ENCODE data around the gene MMP17.

- TF ChIP-seq, protein P1, sequence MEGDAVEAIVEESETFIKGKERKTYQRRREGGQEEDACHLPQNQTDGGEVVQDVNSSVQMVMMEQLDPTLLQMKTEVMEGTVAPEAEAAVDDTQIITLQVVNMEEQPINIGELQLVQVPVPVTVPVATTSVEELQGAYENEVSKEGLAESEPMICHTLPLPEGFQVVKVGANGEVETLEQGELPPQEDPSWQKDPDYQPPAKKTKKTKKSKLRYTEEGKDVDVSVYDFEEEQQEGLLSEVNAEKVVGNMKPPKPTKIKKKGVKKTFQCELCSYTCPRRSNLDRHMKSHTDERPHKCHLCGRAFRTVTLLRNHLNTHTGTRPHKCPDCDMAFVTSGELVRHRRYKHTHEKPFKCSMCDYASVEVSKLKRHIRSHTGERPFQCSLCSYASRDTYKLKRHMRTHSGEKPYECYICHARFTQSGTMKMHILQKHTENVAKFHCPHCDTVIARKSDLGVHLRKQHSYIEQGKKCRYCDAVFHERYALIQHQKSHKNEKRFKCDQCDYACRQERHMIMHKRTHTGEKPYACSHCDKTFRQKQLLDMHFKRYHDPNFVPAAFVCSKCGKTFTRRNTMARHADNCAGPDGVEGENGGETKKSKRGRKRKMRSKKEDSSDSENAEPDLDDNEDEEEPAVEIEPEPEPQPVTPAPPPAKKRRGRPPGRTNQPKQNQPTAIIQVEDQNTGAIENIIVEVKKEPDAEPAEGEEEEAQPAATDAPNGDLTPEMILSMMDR (conservative IDR thresholded peaks at IDR 0.05 in 1 of 2, IDR thresholded peaks at IDR 0.05 in 1 of 2; ENCODE audit: low read depth in 1 of 2, low read length in 2 of 2) = no peak
- no peak for TF ChIP-seq EZH2 (IDR thresholded peaks at IDR 0.05; ENCODE audit: low read length, missing control alignments)
Measured at GRCh38 chr12:131869871-131870418, 41.8 kb downstream of the MMP17 start.

All from fibroblast of lung (primary cell).